HUES48 (cell line): ENCODE measurements around the gene SVIL.
A peak's percentile ranks its signal among the peaks of the same experiment; 100 is the strongest.
"Not testable (repeated sequence)": the region's sequence is repeated elsewhere in the genome, so short reads cannot be mapped to it uniquely, and the experiment has no call there.

Source experiments
- H3K27ac ChIP-seq: one replicate; pipeline ENCODE4 v1.7.0; 2013; ENCODE audit warnings: low read depth, low read length, inconsistent platforms
- H3K27me3 ChIP-seq: 2 replicates; pipeline ENCODE4 v1.6.1; 2013; ENCODE audit warnings: mild to moderate bottlenecking, low read length; ENCODE audit not compliant: control insufficient read depth, insufficient read depth
- H3K36me3 ChIP-seq: 2 replicates; pipeline ENCODE4 v1.6.1; 2013; ENCODE audit warnings: low read length; ENCODE audit not compliant: control insufficient read depth, insufficient read depth
- H3K4me1 ChIP-seq: 2 replicates; pipeline ENCODE4 v1.6.1; 2013; ENCODE audit warnings: mild to moderate bottlenecking, low read length; ENCODE audit not compliant: control insufficient read depth, insufficient read depth
- H3K4me3 ChIP-seq: 2 replicates; pipeline ENCODE4 v1.5.1; 2013; ENCODE audit warnings: mild to moderate bottlenecking, low read depth, low read length
- H3K9ac ChIP-seq: 2 replicates; pipeline ENCODE4 v1.6.1; 2013; ENCODE audit warnings: mild to moderate bottlenecking, low read depth, low read length, moderate library complexity
- H3K9me3 ChIP-seq: 2 replicates; pipeline ENCODE4 v1.6.1; 2013; ENCODE audit warnings: low read length; ENCODE audit not compliant: control insufficient read depth, insufficient read depth

SVIL gene

GRCh38 chr10:29587102-29587749 is 47.5 kb downstream of the SVIL start:
- not testable (repeated sequence) for H3K36me3 ChIP-seq, H3K9ac ChIP-seq, H3K27me3 ChIP-seq, H3K9me3 ChIP-seq
- Histone ChIP-seq H3K27ac (peak overlapping the region; percentile 73), H3K4me1 (peaks cover 37% of the 10 kb centered on the region), H3K4me3 (peak overlapping the region; percentile 23; the same call in 1 of the 2 replicates)

GRCh38 chr10:29586509-29586908 is 48.3 kb downstream of the SVIL start:
- Histone ChIP-seq H3K9me3 (no peaks in the 10 kb centered on the region), H3K4me1 (peaks cover 37% of the 10 kb centered on the region), H3K36me3 (no peaks in the 10 kb centered on the region), H3K27ac (no peak overlapping the region), H3K27me3 (no peaks in the 10 kb centered on the region), H3K9ac (no peak overlapping the region), H3K4me3 (no peak overlapping the region)

- peak overlapping the region; percentile 27 for H3K27ac ChIP-seq
- no peaks in the 10 kb centered on the region for H3K36me3 ChIP-seq
- no peaks in the 10 kb centered on the region for H3K9me3 ChIP-seq
- H3K9ac ChIP-seq = no peak overlapping the region
- H3K4me1 ChIP-seq = peaks cover 37% of the 10 kb centered on the region
- H3K4me3 ChIP-seq = no peak overlapping the region
- no peaks in the 10 kb centered on the region for H3K27me3 ChIP-seq
Observed at GRCh38 chr10:29585488-29585976, 49.2 kb downstream of the SVIL start.

- Histone ChIP-seq H3K9ac (no peak overlapping the region), H3K4me3 (no peak overlapping the region), H3K27ac (no peak overlapping the region), H3K27me3 (no peaks in the 10 kb centered on the region), H3K36me3 (no peaks in the 10 kb centered on the region), H3K9me3 (no peaks in the 10 kb centered on the region), H3K4me1 (peaks cover 27% of the 10 kb centered on the region)
Observed at GRCh38 chr10:29584436-29584835, 50.3 kb downstream of the SVIL start.

GRCh38 chr10:29583674-29584073 is 51.1 kb downstream of the SVIL start:
- H3K9ac ChIP-seq = no peak overlapping the region
- peaks cover 20% of the 10 kb centered on the region for H3K4me1 ChIP-seq
- no peak overlapping the region for H3K27ac ChIP-seq
- no peaks in the 10 kb centered on the region for H3K9me3 ChIP-seq
- no peaks in the 10 kb centered on the region for H3K27me3 ChIP-seq
- H3K4me3 ChIP-seq = no peak overlapping the region
- H3K36me3 ChIP-seq = no peaks in the 10 kb centered on the region

- not testable (repeated sequence) for H3K9me3 ChIP-seq, H3K27me3 ChIP-seq, H3K36me3 ChIP-seq, H3K4me3 ChIP-seq, H3K27ac ChIP-seq, H3K9ac ChIP-seq
- peaks cover 14% of the 10 kb centered on the region for H3K4me1 ChIP-seq
Observed at GRCh38 chr10:29582769-29583168, 52.0 kb downstream of the SVIL start.

- no peak overlapping the region for H3K9ac ChIP-seq
- H3K4me1 ChIP-seq = peaks cover 8% of the 10 kb centered on the region; the same call in 1 of the 2 replicates
- no peak overlapping the region for H3K4me3 ChIP-seq
- no peak overlapping the region for H3K27ac ChIP-seq
- no peaks in the 10 kb centered on the region for H3K36me3 ChIP-seq
- no peaks in the 10 kb centered on the region for H3K9me3 ChIP-seq
- no peaks in the 10 kb centered on the region for H3K27me3 ChIP-seq
Observed at GRCh38 chr10:29579455-29579970, 55.3 kb downstream of the SVIL start.

GRCh38 chr10:29578457-29578856 is 56.3 kb downstream of the SVIL start:
- no peaks in the 10 kb centered on the region for H3K36me3 ChIP-seq
- H3K27ac ChIP-seq = no peak overlapping the region

GRCh38 chr10:29576681-29577080 is 58.1 kb downstream of the SVIL start:
- Histone ChIP-seq H3K4me3 (no peak overlapping the region), H3K36me3 (no peaks in the 10 kb centered on the region), H3K4me1 (peaks cover 8% of the 10 kb centered on the region; the same call in 1 of the 2 replicates), H3K27ac (peak overlapping the region; percentile 59), H3K9me3 (no peaks in the 10 kb centered on the region), H3K27me3 (no peaks in the 10 kb centered on the region), H3K9ac (no peak overlapping the region)

More at GRCh38 chr10:29578457-29578856, 56.3 kb downstream of the SVIL start:
- H3K9ac ChIP-seq = no peak overlapping the region
- H3K4me1 ChIP-seq = peaks cover 8% of the 10 kb centered on the region; the same call in 1 of the 2 replicates
- no peaks in the 10 kb centered on the region for H3K9me3 ChIP-seq
- H3K27me3 ChIP-seq = no peaks in the 10 kb centered on the region
- H3K4me3 ChIP-seq = no peak overlapping the region

GRCh38 chr10:29575098-29575455 is 59.7 kb downstream of the SVIL start:
- Histone ChIP-seq H3K36me3 (no peaks in the 10 kb centered on the region), H3K27ac (no peak overlapping the region), H3K4me3 (no peak overlapping the region), H3K9ac (no peak overlapping the region), H3K27me3 (no peaks in the 10 kb centered on the region), H3K4me1 (peaks cover 10% of the 10 kb centered on the region; the same call in 1 of the 2 replicates), H3K9me3 (no peaks in the 10 kb centered on the region)

GRCh38 chr10:29574212-29575097 is 60.3 kb downstream of the SVIL start:
- not testable (repeated sequence) for H3K36me3 ChIP-seq, H3K27ac ChIP-seq, H3K4me3 ChIP-seq, H3K9ac ChIP-seq, H3K27me3 ChIP-seq, H3K9me3 ChIP-seq
- peaks cover 16% of the 10 kb centered on the region for H3K4me1 ChIP-seq
